Mucosa of rectum (tissue), 2 donors: ENCODE results near the gene CABP1.

Source experiments
- H3K27ac ChIP-seq, 2 donors: one replicate each; pipeline ENCODE4 v1.7.0; 2013; ENCODE audit warnings: inconsistent platforms in 2 of 2, low read depth in 2 of 2, low read length in 2 of 2
- H3K27me3 ChIP-seq, 2 donors: one replicate each; pipeline ENCODE4 v1.7.0; 2013; ENCODE audit warnings: low read length in 2 of 2; ENCODE audit not compliant: control insufficient read depth in 2 of 2, insufficient read depth in 2 of 2
- H3K36me3 ChIP-seq, 2 donors: one replicate each; pipeline ENCODE4 v1.7.0; 2013; ENCODE audit warnings: low read length in 2 of 2; ENCODE audit not compliant: control insufficient read depth in 2 of 2, insufficient read depth in 2 of 2
- H3K4me1 ChIP-seq, 2 donors: one replicate each; pipeline ENCODE4 v1.7.0; 2013; ENCODE audit warnings: low read length in 2 of 2, mild to moderate bottlenecking in 1 of 2; ENCODE audit not compliant: control insufficient read depth in 2 of 2, insufficient read depth in 2 of 2
- H3K4me3 ChIP-seq, 2 donors: one replicate each; pipeline ENCODE4 v1.7.0; 2013; ENCODE audit warnings: low read length in 2 of 2
- H3K9ac ChIP-seq, 2 donors: one replicate each; pipeline ENCODE4 v1.7.0; 2013; ENCODE audit warnings: low read length in 2 of 2, low read depth in 1 of 2, mild to moderate bottlenecking in 1 of 2
- H3K9me3 ChIP-seq, 2 donors: one replicate each; pipeline ENCODE4 v1.7.0; 2013; ENCODE audit warnings: low read length in 2 of 2; ENCODE audit not compliant: control insufficient read depth in 2 of 2
- donor health status: healthy.
- donor health status: Normal muscosa, but diverticular disease.

Gene CABP1

GRCh38 chr12:120692524-120693033 lies 52.2 kb downstream of the CABP1 start:
- H3K27me3 ChIP-seq, result no peaks in the 10 kb centered on the region
- peaks cover 38 to 42% of the 10 kb centered on the region in 2 donors for H3K36me3 ChIP-seq
- no peak overlapping the region for H3K9ac ChIP-seq
- H3K27ac ChIP-seq, result peak overlapping the region in 1 of 2 donors; percentile 49
- H3K4me3 ChIP-seq, result no peak overlapping the region
- H3K4me1 ChIP-seq, result peaks cover 53 to 63% of the 10 kb centered on the region in 2 donors
- H3K9me3 ChIP-seq, result no peaks in the 10 kb centered on the region

DNA sequence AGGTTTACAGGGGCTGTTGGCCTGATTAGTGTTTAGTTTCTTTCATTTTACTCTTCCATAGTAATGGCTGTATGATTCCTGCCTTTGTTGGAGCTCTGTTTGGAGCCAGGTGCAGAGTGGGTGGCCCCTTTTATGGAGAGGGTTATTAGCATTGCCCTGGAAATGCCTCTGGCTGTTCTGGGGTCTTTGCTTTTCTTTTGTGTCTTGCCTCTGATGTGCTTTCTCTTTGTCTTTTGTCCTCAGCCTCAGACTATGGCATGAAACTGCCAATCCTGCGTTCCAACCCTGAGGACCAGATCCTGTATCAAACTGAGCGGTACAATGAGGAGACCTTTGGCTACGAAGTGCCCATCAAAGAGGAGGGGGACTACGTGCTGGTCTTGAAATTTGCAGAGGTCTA lies 53.4 kb downstream of the CABP1 start:
- Histone ChIP-seq H3K27me3 (no peaks in the 10 kb centered on the region), H3K36me3 (peaks cover 40 to 54% of the 10 kb centered on the region in 2 donors), H3K4me3 (no peak overlapping the region), H3K9me3 (no peaks in the 10 kb centered on the region), H3K27ac (no peak overlapping the region), H3K4me1 (peaks cover 44 to 53% of the 10 kb centered on the region in 2 donors), H3K9ac (no peak overlapping the region)

DNA sequence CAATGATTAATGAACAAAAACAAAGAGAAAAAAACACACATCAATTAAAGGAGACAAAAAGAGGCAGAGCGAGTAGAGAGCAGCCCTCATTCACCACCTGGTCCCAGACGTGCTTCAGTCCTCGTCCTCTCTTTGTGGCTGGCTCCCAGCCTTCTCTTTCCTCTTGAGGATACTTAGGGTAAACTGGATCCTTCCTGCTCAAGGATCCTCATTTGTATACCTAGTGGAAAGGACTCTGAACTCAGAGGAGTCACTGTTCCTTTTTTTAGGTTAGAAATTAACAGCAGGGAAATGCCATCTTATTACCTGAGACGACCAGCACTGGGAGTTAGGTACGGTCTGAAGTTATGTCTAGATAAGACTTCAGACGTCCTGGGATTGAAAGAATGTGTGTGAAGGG lies 56.2 kb downstream of the CABP1 start:
- Histone ChIP-seq H3K4me1 (peaks cover 20 to 28% of the 10 kb centered on the region in 2 donors), H3K27ac (peak overlapping the region; percentile 33 to 45), H3K36me3 (peaks cover 58 to 82% of the 10 kb centered on the region in 2 donors)

GRCh38 chr12:120697344-120697743 lies 56.9 kb downstream of the CABP1 start:
- Histone ChIP-seq H3K27me3 (no peaks in the 10 kb centered on the region), H3K9me3 (no peaks in the 10 kb centered on the region), H3K4me1 (peaks cover 15 to 24% of the 10 kb centered on the region in 2 donors), H3K9ac (no peak overlapping the region), H3K4me3 (no peak overlapping the region), H3K36me3 (peaks cover 63 to 86% of the 10 kb centered on the region in 2 donors), H3K27ac (peak overlapping the region in 1 of 2 donors; percentile 45)

More for the DNA sequence above, 56.2 kb downstream of the CABP1 start:
- no peaks in the 10 kb centered on the region for H3K9me3 ChIP-seq
- no peak overlapping the region for H3K4me3 ChIP-seq
- H3K9ac ChIP-seq, result no peak overlapping the region
- no peaks in the 10 kb centered on the region for H3K27me3 ChIP-seq

DNA sequence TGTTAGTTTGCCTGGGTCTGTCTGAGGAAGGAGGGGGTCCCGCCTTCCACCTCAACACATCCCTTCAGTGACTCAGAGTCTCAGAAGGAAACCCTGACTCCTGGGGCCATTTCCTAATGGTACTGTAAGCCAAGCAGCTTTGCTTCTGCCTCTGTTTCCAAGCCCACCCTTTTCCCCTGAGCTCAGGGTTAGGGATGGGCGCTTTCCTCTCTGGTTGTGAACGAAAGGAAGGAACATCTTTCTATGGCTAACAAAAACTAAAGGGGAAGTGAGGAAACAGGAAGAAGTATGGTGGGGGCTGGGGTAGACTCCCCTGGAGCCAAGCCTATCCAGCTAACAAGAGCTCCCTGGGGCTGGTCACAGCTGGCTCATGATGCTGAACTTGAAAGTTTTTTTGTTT lies 58.2 kb downstream of the CABP1 start:
- no peak overlapping the region for H3K4me3 ChIP-seq
- H3K27me3 ChIP-seq, result no peaks in the 10 kb centered on the region
- H3K4me1 ChIP-seq, result peaks cover 7 to 15% of the 10 kb centered on the region in 2 donors
- H3K9ac ChIP-seq, result no peak overlapping the region
- H3K9me3 ChIP-seq, result no peaks in the 10 kb centered on the region
- no peak overlapping the region for H3K27ac ChIP-seq
- peaks cover 68 to 90% of the 10 kb centered on the region in 2 donors for H3K36me3 ChIP-seq

GRCh38 chr12:120699553-120699952 lies 59.1 kb downstream of the CABP1 start:
- H3K9ac ChIP-seq, result no peak overlapping the region
- H3K4me1 ChIP-seq, result peaks cover 4 to 15% of the 10 kb centered on the region in 2 donors
- H3K27ac ChIP-seq, result no peak overlapping the region
- no peaks in the 10 kb centered on the region for H3K27me3 ChIP-seq
- peaks cover 62 to 84% of the 10 kb centered on the region in 2 donors for H3K36me3 ChIP-seq
- H3K4me3 ChIP-seq, result no peak overlapping the region
- H3K9me3 ChIP-seq, result no peaks in the 10 kb centered on the region

DNA sequence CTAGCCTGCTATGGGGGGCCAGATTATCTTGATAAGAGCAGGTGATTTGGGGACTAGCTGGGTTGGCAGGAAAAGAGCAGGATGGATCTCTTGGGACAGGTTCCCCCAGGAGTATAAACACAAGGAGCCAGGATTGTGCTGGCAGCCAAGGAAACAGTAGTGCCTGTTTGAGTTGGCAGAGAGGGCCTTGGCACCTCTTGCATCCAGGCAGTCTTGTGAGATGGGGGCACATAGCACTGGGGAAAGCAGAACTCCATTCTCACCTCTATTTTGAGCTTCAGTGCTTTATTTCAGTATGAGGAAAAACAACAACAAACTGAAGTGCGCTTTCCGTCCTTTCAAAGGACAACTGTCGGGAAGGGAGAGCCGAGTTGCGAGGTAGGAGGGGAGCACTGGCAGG lies 60.5 kb downstream of the CABP1 start:
- Histone ChIP-seq H3K4me3 (no peak overlapping the region), H3K27ac (no peak overlapping the region), H3K36me3 (peaks cover 53 to 71% of the 10 kb centered on the region in 2 donors), H3K27me3 (no peaks in the 10 kb centered on the region), H3K9me3 (no peaks in the 10 kb centered on the region), H3K9ac (no peak overlapping the region), H3K4me1 (peaks cover 4 to 13% of the 10 kb centered on the region in 2 donors)

GRCh38 chr12:120702637-120703036 lies 62.2 kb downstream of the CABP1 start:
- Histone ChIP-seq H3K36me3 (peaks cover 38 to 57% of the 10 kb centered on the region in 2 donors), H3K9me3 (no peaks in the 10 kb centered on the region), H3K4me1 (no peaks in the 10 kb centered on the region), H3K4me3 (no peak overlapping the region), H3K27ac (no peak overlapping the region), H3K27me3 (no peaks in the 10 kb centered on the region), H3K9ac (no peak overlapping the region)

- H3K27me3 ChIP-seq, result no peaks in the 10 kb centered on the region
- no peak overlapping the region for H3K27ac ChIP-seq
- H3K9me3 ChIP-seq, result no peaks in the 10 kb centered on the region
- H3K4me1 ChIP-seq, result no peaks in the 10 kb centered on the region
- no peak overlapping the region for H3K4me3 ChIP-seq
- H3K9ac ChIP-seq, result no peak overlapping the region
- peaks cover 36 to 49% of the 10 kb centered on the region in 2 donors for H3K36me3 ChIP-seq
Measured at GRCh38 chr12:120703311-120703942, 63.0 kb downstream of the CABP1 start.

- no peak overlapping the region for H3K27ac ChIP-seq
- H3K4me1 ChIP-seq, result peaks cover 5 to 6% of the 10 kb centered on the region in 2 donors
- no peaks in the 10 kb centered on the region for H3K27me3 ChIP-seq
- H3K9me3 ChIP-seq, result no peaks in the 10 kb centered on the region
- H3K9ac ChIP-seq, result no peak overlapping the region
- H3K36me3 ChIP-seq, result peaks cover 22 to 27% of the 10 kb centered on the region in 2 donors
- no peak overlapping the region for H3K4me3 ChIP-seq
Measured at GRCh38 chr12:120705618-120706017, 65.2 kb downstream of the CABP1 start.
